GM12878 (cell line): ENCODE results near the gene ETNK2.

Experiments
- CHD2 ChIP-seq: IDR thresholded peaks from 2 replicates; pipeline ENCODE4 v1.6.1; 2011; ENCODE audit warnings: low read depth, low read length, improper control_type of control experiment, borderline replicate concordance
- EZH2 ChIP-seq: IDR thresholded peaks from 2 replicates; pipeline ENCODE4 v1.6.1; 2012; ENCODE audit warnings: low read depth, mild to moderate bottlenecking, control low read depth, inconsistent platforms, low read length, borderline replicate concordance; ENCODE audit not compliant: control insufficient read depth
- PAX8 ChIP-seq: fragments of 450-650 bp; IDR thresholded peaks from 2 replicates; pipeline ENCODE4 v1.6.1; 2017; ENCODE audit warnings: mild to moderate bottlenecking, moderate library complexity
- POLR2AphosphoS2 ChIP-seq: IDR thresholded peaks from 2 replicates; pipeline ENCODE4 v1.6.1; 2011; ENCODE audit warnings: low read depth, mild to moderate bottlenecking, low read length, improper control_type of control experiment, moderate library complexity
- RAD21 ChIP-seq: IDR thresholded peaks from 2 replicates; pipeline ENCODE4 v1.6.1; 2011; ENCODE audit warnings: mild to moderate bottlenecking, low read depth, low read length, moderate library complexity; ENCODE audit not compliant: insufficient read depth
- SUZ12 ChIP-seq: fragments of 200-600 bp; sonication (generic); IDR thresholded peaks from one replicate; pipeline ENCODE4 v1.6.1; 2018; ENCODE audit warnings: antibody characterized with exemption, mild to moderate bottlenecking; ENCODE audit not compliant: unreplicated experiment
- ZBTB33 ChIP-seq: fragments of 450-650 bp; IDR thresholded peaks from 2 replicates; pipeline ENCODE4 v1.6.1; 2017; ENCODE audit warnings: mild to moderate bottlenecking
- TF ChIP-seq, protein P1 (sequence below), 3 experiments: IDR thresholded peaks in 2 of 3; conservative IDR thresholded peaks in 1 of 3; 2 replicates each; pipeline ENCODE4 v1.5.1; 2011; ENCODE audit warnings: low read depth in 3 of 3, low read length in 3 of 3, mild to moderate bottlenecking in 3 of 3, control low read depth in 2 of 3, moderate library complexity in 2 of 3, inconsistent platforms in 1 of 3, mixed read lengths in 1 of 3; ENCODE audit not compliant: control insufficient read depth in 2 of 3, insufficient read depth in 1 of 3; ENCODE audit errors: extremely low read depth in 1 of 3

- TF ChIP-seq ZBTB33 (no peak), POLR2AphosphoS2 (no peak), SUZ12 (no peak), EZH2 (no peak), CHD2 (no peak), RAD21 (no peak), PAX8 (no peak)
- TF ChIP-seq, protein P1, sequence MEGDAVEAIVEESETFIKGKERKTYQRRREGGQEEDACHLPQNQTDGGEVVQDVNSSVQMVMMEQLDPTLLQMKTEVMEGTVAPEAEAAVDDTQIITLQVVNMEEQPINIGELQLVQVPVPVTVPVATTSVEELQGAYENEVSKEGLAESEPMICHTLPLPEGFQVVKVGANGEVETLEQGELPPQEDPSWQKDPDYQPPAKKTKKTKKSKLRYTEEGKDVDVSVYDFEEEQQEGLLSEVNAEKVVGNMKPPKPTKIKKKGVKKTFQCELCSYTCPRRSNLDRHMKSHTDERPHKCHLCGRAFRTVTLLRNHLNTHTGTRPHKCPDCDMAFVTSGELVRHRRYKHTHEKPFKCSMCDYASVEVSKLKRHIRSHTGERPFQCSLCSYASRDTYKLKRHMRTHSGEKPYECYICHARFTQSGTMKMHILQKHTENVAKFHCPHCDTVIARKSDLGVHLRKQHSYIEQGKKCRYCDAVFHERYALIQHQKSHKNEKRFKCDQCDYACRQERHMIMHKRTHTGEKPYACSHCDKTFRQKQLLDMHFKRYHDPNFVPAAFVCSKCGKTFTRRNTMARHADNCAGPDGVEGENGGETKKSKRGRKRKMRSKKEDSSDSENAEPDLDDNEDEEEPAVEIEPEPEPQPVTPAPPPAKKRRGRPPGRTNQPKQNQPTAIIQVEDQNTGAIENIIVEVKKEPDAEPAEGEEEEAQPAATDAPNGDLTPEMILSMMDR (IDR thresholded peaks at IDR 0.05 in 2 of 3, conservative IDR thresholded peaks at IDR 0.05 in 1 of 3; ENCODE audit: control insufficient read depth in 2 of 3, extremely low read depth in 1 of 3, insufficient read depth in 1 of 3, low read depth in 3 of 3, low read length in 3 of 3) = no peak
These were observed 70.6 kb downstream of the ETNK2 start for GRCh38 chr1:204081164-204081790.
